GM12878 (cell line): Measurements from ENCODE around the gene CHAT. TPM values are rescaled to one million over a fixed set of nuclear protein-coding genes. Genes with fewer than 3 reads are reported as not detected.

Experiments used
- ATAC-seq: fragments of 200-7000 bp; cut with Tn5 transposase; 3 replicates; pipeline ENCODE4 v1.9.1; 2020; ENCODE audit warnings: mild to moderate bottlenecking, moderate library complexity
- BruUV-seq: library from RNA; stranded (reverse); fragments of 400-500 nt; replicated peaks from 2 replicates; lab custom pipeline; 2021; lab: Mats Ljungman, UMichigan
- CTCF ChIA-PET: fragments of 300-600 bp; sonication (Branson Sonifier 250); formaldehyde crosslinking; extraction: SDS; loops from one replicate; lab custom pipeline; 2021; ENCODE audit warnings: inconsistent platforms; lab: Yijun Ruan, JAX
- POLR2A ChIA-PET: fragments of 350-600 bp; formaldehyde crosslinking; extraction: SDS; loops from one replicate; lab custom pipeline; 2021; ENCODE audit warnings: inconsistent platforms; lab: Charles Lee
- RAD21 ChIA-PET: fragments of 300-600 bp; sonication (Branson Sonifier 250); formaldehyde crosslinking; loops from one replicate; lab custom pipeline; 2023; ENCODE audit warnings: antibody characterized with exemption; ENCODE audit not compliant: unreplicated experiment; lab: Charles Lee
- SMC1A ChIA-PET: fragments of 300-600 bp; sonication (Branson Sonifier 250); formaldehyde crosslinking; loops from one replicate; lab custom pipeline; 2023; ENCODE audit not compliant: unreplicated experiment, uncharacterized antibody; lab: Charles Lee
- DNase-seq: peaks from one replicate; pipeline ENCODE4 v3.0.0-alpha.2; 2011; ENCODE audit warnings: low read depth, low spot score
- FAIRE-seq: peaks from 3 replicates; lab custom pipeline; 2011; peaks lifted over from hg19 to GRCh38; lab: Jason Lieb, UNC
- H2AFZ ChIP-seq: 2 replicates; pipeline ENCODE4 v1.6.0; 2011; ENCODE audit warnings: low read depth, low read length, control low read depth; ENCODE audit not compliant: control insufficient read depth
- H3K27ac ChIP-seq: 2 replicates; pipeline ENCODE4 v1.5.1; 2011; ENCODE audit warnings: control low read depth; ENCODE audit not compliant: control insufficient read depth, insufficient read depth
- H3K27me3 ChIP-seq, 2 experiments: replicated peaks in 1 of 2; 2 replicates each; pipeline versions ENCODE4 v1.6.0 to v1.6.1; 2011; ENCODE audit warnings: low read length in 1 of 2; ENCODE audit not compliant: control insufficient read depth in 2 of 2, insufficient read depth in 2 of 2
- H3K36me3 ChIP-seq, 2 experiments: 2 replicates each; pipeline ENCODE4 v1.5.1; 2011; ENCODE audit warnings: low read length in 1 of 2; ENCODE audit not compliant: control insufficient read depth in 2 of 2, insufficient read depth in 2 of 2
- H3K4me1 ChIP-seq: 2 replicates; pipeline ENCODE4 v1.6.1; 2011; ENCODE audit warnings: mild to moderate bottlenecking, low read length, moderate library complexity, mixed read lengths; ENCODE audit not compliant: control insufficient read depth, insufficient read depth
- H3K4me2 ChIP-seq: 2 replicates; pipeline ENCODE4 v1.6.0; 2011; ENCODE audit warnings: control low read depth; ENCODE audit not compliant: control insufficient read depth, insufficient read depth
- H3K4me3 ChIP-seq: fragments of 200-600 bp; sonication (generic); 2 replicates; pipeline ENCODE4 v1.5.1; 2016
- H3K79me2 ChIP-seq: 2 replicates; pipeline ENCODE4 v1.6.0; 2011; ENCODE audit warnings: low read length; ENCODE audit not compliant: control insufficient read depth, insufficient read depth
- H3K9ac ChIP-seq: 2 replicates; pipeline ENCODE4 v1.8.0; 2011; ENCODE audit warnings: low read length, control low read depth, mixed read lengths; ENCODE audit not compliant: control insufficient read depth, insufficient read depth
- H3K9me3 ChIP-seq: replicated peaks from 3 replicates; pipeline ENCODE4 v1.5.1; 2011; ENCODE audit warnings: mild to moderate bottlenecking, low read length; ENCODE audit not compliant: control insufficient read depth, insufficient read depth
- H4K20me1 ChIP-seq: 2 replicates; pipeline ENCODE4 v1.6.0; 2011; ENCODE audit not compliant: control insufficient read depth, insufficient read depth
- CBX3 ChIP-seq: fragments of 200-600 bp; sonication (generic); IDR thresholded peaks from 2 replicates; pipeline ENCODE4 v1.6.1; 2016; ENCODE audit warnings: low read depth, borderline replicate concordance
- GABPA ChIP-seq: IDR thresholded peaks from 2 replicates; pipeline ENCODE4 v1.6.1; 2014; ENCODE audit warnings: antibody characterized with exemption, low read depth, mild to moderate bottlenecking, inconsistent platforms
- HDAC2 ChIP-seq: fragments of 200-600 bp; sonication (generic); IDR thresholded peaks from 2 replicates; pipeline ENCODE4 v1.6.1; 2017
- MLLT1 ChIP-seq: fragments of 450-650 bp; IDR thresholded peaks from 2 replicates; pipeline ENCODE4 v1.6.1; 2016; ENCODE audit warnings: mild to moderate bottlenecking
- NFYB ChIP-seq: IDR thresholded peaks from 2 replicates; pipeline ENCODE4 v1.6.1; 2011; ENCODE audit warnings: low read depth, mild to moderate bottlenecking, low read length, improper control_type of control experiment, moderate library complexity; ENCODE audit not compliant: insufficient read depth
- NR2F1 ChIP-seq: fragments of 450-650 bp; conservative IDR thresholded peaks from 2 replicates; pipeline ENCODE4 v1.6.1; 2017; ENCODE audit warnings: mild to moderate bottlenecking
- PAX5 ChIP-seq: IDR thresholded peaks from 2 replicates; pipeline ENCODE4 v1.6.1; 2011; ENCODE audit warnings: low read depth, low read length, borderline replicate concordance
- POU2F2 ChIP-seq: IDR thresholded peaks from 3 replicates; pipeline ENCODE4 v1.6.1; 2011; ENCODE audit warnings: low read depth, mild to moderate bottlenecking, low read length, borderline replicate concordance
- RAD51 ChIP-seq: fragments of 450-650 bp; IDR thresholded peaks from 2 replicates; pipeline ENCODE4 v1.6.1; 2016; ENCODE audit warnings: moderate library complexity, mild to moderate bottlenecking, inconsistent platforms
- RBBP5 ChIP-seq: fragments of 200-600 bp; sonication (generic); conservative IDR thresholded peaks from 2 replicates; pipeline ENCODE4 v1.6.1; 2016
- SPI1 ChIP-seq: IDR thresholded peaks from 2 replicates; pipeline ENCODE4 v1.6.1; 2011; ENCODE audit warnings: low read depth, mild to moderate bottlenecking, low read length, moderate library complexity, borderline replicate concordance; ENCODE audit not compliant: insufficient read depth
- SREBF2 ChIP-seq: IDR thresholded peaks from 2 replicates; pipeline ENCODE4 v1.6.1; 2012; ENCODE audit warnings: mild to moderate bottlenecking, low read length
- ZZZ3 ChIP-seq: IDR thresholded peaks from 2 replicates; pipeline ENCODE4 v1.6.1; 2011; ENCODE audit warnings: low read depth; ENCODE audit not compliant: control insufficient read depth, insufficient read length
- WGBS: methylation state at CpG from one replicate; pipeline ENCODE4 v1.1.6; 2016; ENCODE audit warnings: low lambda C conversion rate; ENCODE audit not compliant: insufficient replicate concordance, insufficient coverage; ENCODE audit errors: missing lambda C conversion rate; 5-methylcytosine and 5-hydroxymethylcytosine counted together
- in situ Hi-C: fragments of 300-500 bp; cut with MboI; formaldehyde crosslinking; loops from 9 replicates; pipeline ENCODE4 v1.14.3; 2018; ENCODE audit warnings: mixed read lengths
- intact Hi-C: fragments of 100-400 bp; cut with micrococcal nuclease; formaldehyde crosslinking; loops from one replicate; pipeline ENCODE4 v1.14.2; 2022; ENCODE audit not compliant: unreplicated experiment
- polyA plus RNA-seq, 11 experiments: library from polyadenylated mRNA; depleted of rRNA in 4 of 11; unstranded in 6 of 11; stranded (reverse) in 5 of 11; fragments of >200 nt; fragmentation: Nextera tagmentation in 4 of 11; fragmentation: Illumina TruSeq in 1 of 11; extraction: Ambion mirVana in 4 of 11; extraction: Trizol in 1 of 11; gene quantifications; 1 replicate in 1 of 11; 2 replicates in 10 of 11; pipeline versions ENCODE4 v1.2.1 to v1.2.3, GENCODE V29; 2011 to 2016; ENCODE audit warnings: inconsistent platforms in 2 of 11, missing spikeins in 2 of 11, low read depth in 1 of 11
- total RNA-seq, 4 experiments: library from RNA; depleted of rRNA in 3 of 4; stranded (reverse); fragments of >200 nt in 3 of 4; fragmentation: Illumina TruSeq in 1 of 4; extraction: Trizol in 1 of 4; gene quantifications; 2 replicates each; pipeline versions ENCODE4 v1.2.1 to v1.2.3, GENCODE V29; 2013 to 2021
- TF ChIP-seq, protein P1 (sequence below): IDR thresholded peaks from 2 replicates; pipeline ENCODE4 v1.6.1; 2011; ENCODE audit warnings: mild to moderate bottlenecking, low read depth, low read length, moderate library complexity; ENCODE audit not compliant: insufficient replicate concordance

Gene CHAT
- total and polyA plus RNA-seq, 10 of the 15 experiments (the other 5 are each of a cell fraction or from before 2014, with no cell fraction given) = not detected

DNA sequence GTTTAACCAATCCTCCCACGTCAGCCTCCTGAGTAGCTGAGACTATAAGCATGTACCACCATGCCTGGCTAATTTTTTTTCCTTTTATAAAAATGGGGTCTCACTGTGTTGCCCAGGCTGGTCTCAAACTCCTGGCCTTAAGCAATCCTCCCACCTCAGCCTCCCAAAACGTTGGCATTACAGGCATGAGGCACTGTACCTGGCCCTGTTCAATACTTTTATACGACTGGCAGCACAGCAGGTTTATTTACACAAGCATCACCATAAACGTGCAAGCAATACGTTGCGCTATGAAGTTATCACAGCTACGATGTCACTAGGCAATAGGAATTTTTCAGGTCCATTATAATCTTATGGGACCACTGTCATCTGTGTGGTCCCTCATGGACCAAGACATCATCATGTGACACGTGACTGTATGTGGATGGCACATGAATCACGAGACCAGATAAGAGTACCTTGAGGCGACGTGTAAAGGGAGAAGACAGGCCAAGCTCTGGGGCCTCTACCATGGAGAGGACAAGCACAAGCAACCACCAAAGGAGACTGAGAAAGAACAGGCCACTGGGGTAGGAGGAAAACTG is 38.3 kb upstream of the CHAT start:
- TF ChIP-seq SPI1 = no peak
- no peak for TF ChIP-seq RAD51
- TF ChIP-seq NFYB = no peak
- TF ChIP-seq PAX5 = no peak
- no peak for TF ChIP-seq ZZZ3
- TF ChIP-seq HDAC2 = no peak
- no peak for TF ChIP-seq CBX3
- TF ChIP-seq RBBP5 = no peak
- no peak for TF ChIP-seq MLLT1
- TF ChIP-seq NR2F1 = no peak
- TF ChIP-seq POU2F2 = no peak
- TF ChIP-seq, protein P1, sequence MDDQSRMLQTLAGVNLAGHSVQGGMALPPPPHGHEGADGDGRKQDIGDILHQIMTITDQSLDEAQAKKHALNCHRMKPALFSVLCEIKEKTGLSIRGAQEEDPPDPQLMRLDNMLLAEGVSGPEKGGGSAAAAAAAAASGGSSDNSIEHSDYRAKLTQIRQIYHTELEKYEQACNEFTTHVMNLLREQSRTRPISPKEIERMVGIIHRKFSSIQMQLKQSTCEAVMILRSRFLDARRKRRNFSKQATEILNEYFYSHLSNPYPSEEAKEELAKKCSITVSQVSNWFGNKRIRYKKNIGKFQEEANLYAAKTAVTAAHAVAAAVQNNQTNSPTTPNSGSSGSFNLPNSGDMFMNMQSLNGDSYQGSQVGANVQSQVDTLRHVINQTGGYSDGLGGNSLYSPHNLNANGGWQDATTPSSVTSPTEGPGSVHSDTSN = no peak
- no peak for TF ChIP-seq SREBF2
- no peak for TF ChIP-seq GABPA
- SMC1A ChIA-PET = interaction anchor here (0.6 kb wide), 1 partner anchor 686 kb away, joined by 3 read pairs; no protein-coding TSS in a partner anchor
- no peak for FAIRE-seq
- Histone ChIP-seq H3K36me3 (no peaks in the 10 kb centered on the region), H3K27ac (no peak overlapping the region), H3K9ac (no peak overlapping the region), H3K4me3 (no peak overlapping the region), H4K20me1 (no peaks in the 10 kb centered on the region), H3K9me3 (no peaks in the 10 kb centered on the region), H3K4me2 (no peak overlapping the region), H3K79me2 (no peaks in the 10 kb centered on the region), H2AFZ (no peak overlapping the region), H3K27me3 (no peaks in the 10 kb centered on the region), H3K4me1 (no peaks in the 10 kb centered on the region)
- RAD21 ChIA-PET = no interaction called here
- CTCF ChIA-PET = no interaction called here
- DNase-seq = no peak
- no peak for ATAC-seq
- POLR2A ChIA-PET = no interaction called here
- in situ Hi-C loops = no loop called here
- 70% methylated on average over 11 of the region's 11 CpGs for WGBS
- no TSS peak for BruUV-seq
- intact Hi-C loops = no loop called here
